GM06990 (cell line): ENCODE measurements around the gene TTLL12.

Source experiments
- DNase-seq: peaks from one replicate; pipeline ENCODE4 v3.0.0-alpha.2; 2011; ENCODE audit not compliant: insufficient read length; ENCODE audit errors: extremely low read depth
- H3K27me3 ChIP-seq: replicated peaks from 2 replicates; pipeline ENCODE4 v1.6.0; 2011; ENCODE audit warnings: low read length; ENCODE audit not compliant: control insufficient read depth, insufficient read depth
- H3K36me3 ChIP-seq: 2 replicates; pipeline ENCODE4 v1.5.1; 2011; ENCODE audit warnings: low read length; ENCODE audit not compliant: control insufficient read depth, insufficient read depth
- H3K4me3 ChIP-seq: replicated peaks from 2 replicates; pipeline ENCODE4 v1.5.1; 2011; ENCODE audit warnings: low read depth, mild to moderate bottlenecking, control low read depth, low read length
- CTCF ChIP-seq: IDR thresholded peaks from 2 replicates; pipeline ENCODE4 v1.5.1; 2011; ENCODE audit warnings: low read length, control low read depth, mild to moderate bottlenecking, inconsistent platforms; ENCODE audit not compliant: insufficient read depth, poor library complexity, severe bottlenecking

TTLL12 gene

GRCh38 chr22:43182726-43183125, 4.2 kb downstream of the TTLL12 start:
- no peak for DNase-seq
- Histone ChIP-seq H3K36me3 (peaks cover 21% of the 10 kb centered on the region), H3K4me3 (no peak overlapping the region), H3K27me3 (no peaks in the 10 kb centered on the region)
- TF ChIP-seq CTCF = no peak

DNA sequence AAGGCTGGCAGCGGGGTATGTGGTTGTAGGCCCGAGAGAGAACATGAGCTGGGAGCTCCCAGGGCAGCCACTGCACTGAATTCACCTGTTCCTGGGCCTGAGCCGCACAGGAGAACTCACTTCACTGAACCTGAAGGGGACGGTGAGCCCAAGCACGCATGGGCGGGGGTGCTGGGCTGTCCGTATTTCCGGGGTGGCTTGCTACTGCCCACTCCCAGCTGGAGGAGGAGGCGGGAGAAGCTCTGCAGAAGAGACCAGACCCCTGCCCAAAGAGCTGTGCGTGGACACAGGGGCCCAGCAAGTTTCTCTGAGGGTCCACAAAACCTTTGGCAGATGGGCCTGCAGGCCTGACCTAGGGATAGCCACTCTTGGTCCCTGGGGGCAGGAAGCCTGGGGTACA, 4.8 kb downstream of the TTLL12 start:
- no peaks in the 10 kb centered on the region for H3K27me3 ChIP-seq
- DNase-seq = no peak
- H3K36me3 ChIP-seq = peaks cover 21% of the 10 kb centered on the region
- H3K4me3 ChIP-seq = no peak overlapping the region
- TF ChIP-seq CTCF = no peak

GRCh38 chr22:43181321-43182076, 5.4 kb downstream of the TTLL12 start:
- Histone ChIP-seq H3K36me3 (peaks cover 23% of the 10 kb centered on the region), H3K27me3 (no peaks in the 10 kb centered on the region), H3K4me3 (no peak overlapping the region)
- no peak for TF ChIP-seq CTCF
- no peak for DNase-seq

GRCh38 chr22:43180670-43181069, 6.3 kb downstream of the TTLL12 start:
- DNase-seq = no peak
- no peak overlapping the region for H3K4me3 ChIP-seq
- no peak for TF ChIP-seq CTCF
- H3K36me3 ChIP-seq = peaks cover 27% of the 10 kb centered on the region
- H3K27me3 ChIP-seq = no peaks in the 10 kb centered on the region

DNA sequence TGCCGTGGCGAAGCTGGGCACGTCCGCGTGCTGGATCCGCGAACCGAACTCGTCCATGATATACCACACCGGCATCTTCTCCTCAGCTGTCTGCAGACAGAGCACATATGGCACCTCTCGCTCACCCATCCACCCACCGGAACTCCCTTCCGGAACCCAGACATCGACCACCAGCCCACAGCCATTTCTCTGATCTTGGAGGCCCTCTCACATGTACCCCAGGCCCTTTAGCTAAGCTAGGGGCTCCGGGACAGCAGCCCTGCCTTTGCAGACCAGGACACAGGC, 7.1 kb downstream of the TTLL12 start:
- H3K27me3 ChIP-seq = no peaks in the 10 kb centered on the region
- H3K36me3 ChIP-seq = peaks cover 27% of the 10 kb centered on the region
- H3K4me3 ChIP-seq = no peak overlapping the region
- DNase-seq = no peak
- TF ChIP-seq CTCF = no peak
